H9 (cell line): ENCODE measurements around the gene XRN2. TPM values are rescaled to one million over a fixed set of nuclear protein-coding genes. Genes with fewer than 3 reads are reported as not detected.

ENCODE experiments used
- DNase-seq: peaks from one replicate; pipeline ENCODE4 v3.0.0-alpha.2; 2017
- H2AFZ ChIP-seq: one replicate; pipeline ENCODE4 v1.6.1; 2013; ENCODE audit warnings: mild to moderate bottlenecking, low read length, control low read depth, moderate library complexity
- H2AK5ac ChIP-seq: 2 replicates; pipeline ENCODE4 v1.6.1; 2013; ENCODE audit warnings: low read length, control low read depth, mixed read lengths; ENCODE audit not compliant: insufficient read length
- H2BK120ac ChIP-seq: one replicate; pipeline ENCODE4 v1.6.1; 2013; ENCODE audit warnings: low read depth, mild to moderate bottlenecking, low read length, control low read depth, inconsistent platforms; ENCODE audit not compliant: poor library complexity, severe bottlenecking
- H2BK12ac ChIP-seq: 2 replicates; pipeline ENCODE4 v1.6.1; 2013; ENCODE audit warnings: low read length, control low read depth, mixed read lengths, low read depth; ENCODE audit not compliant: insufficient read length
- H2BK15ac ChIP-seq: 2 replicates; pipeline ENCODE4 v1.6.1; 2013; ENCODE audit warnings: low read depth, low read length, control low read depth
- H2BK20ac ChIP-seq: one replicate; pipeline ENCODE4 v1.6.1; 2013; ENCODE audit warnings: low read depth, mild to moderate bottlenecking, low read length, control low read depth, inconsistent platforms; ENCODE audit not compliant: poor library complexity, severe bottlenecking
- H2BK5ac ChIP-seq: 2 replicates; pipeline ENCODE4 v1.6.1; 2013; ENCODE audit warnings: low read length, control low read depth, mixed read lengths; ENCODE audit not compliant: insufficient read length
- H3K14ac ChIP-seq: 2 replicates; pipeline ENCODE4 v1.6.1; 2013; ENCODE audit warnings: low read length, control low read depth; ENCODE audit not compliant: insufficient read depth
- H3K18ac ChIP-seq: 2 replicates; pipeline ENCODE4 v1.6.1; 2013; ENCODE audit warnings: low read depth, mild to moderate bottlenecking, mixed read lengths, low read length, control low read depth; ENCODE audit not compliant: insufficient read length
- H3K23ac ChIP-seq: 2 replicates; pipeline ENCODE4 v1.6.1; 2013; ENCODE audit warnings: low read length, control low read depth, mixed read lengths, low read depth; ENCODE audit not compliant: insufficient read length
- H3K23me2 ChIP-seq: 2 replicates; pipeline ENCODE4 v1.6.1; 2013; ENCODE audit warnings: low read depth, mild to moderate bottlenecking, mixed read lengths, low read length, control low read depth; ENCODE audit not compliant: insufficient read length, poor library complexity, severe bottlenecking
- H3K27ac ChIP-seq: 2 replicates; pipeline ENCODE4 v1.5.1; 2013; ENCODE audit warnings: low read length, control low read depth, mixed read lengths, low read depth; ENCODE audit not compliant: insufficient read length
- H3K27me3 ChIP-seq: 2 replicates; pipeline ENCODE4 v1.6.1; 2013; ENCODE audit warnings: low read length, control low read depth, inconsistent platforms; ENCODE audit not compliant: insufficient read depth
- H3K4ac ChIP-seq: 2 replicates; pipeline ENCODE4 v1.6.1; 2013; ENCODE audit warnings: low read depth, mild to moderate bottlenecking, control low read depth, inconsistent platforms, low read length, moderate library complexity
- H3K4me1 ChIP-seq: 2 replicates; pipeline ENCODE4 v1.6.1; 2013; ENCODE audit warnings: low read length, control low read depth, inconsistent platforms; ENCODE audit not compliant: insufficient read depth
- H3K4me2 ChIP-seq: 2 replicates; pipeline ENCODE4 v1.6.1; 2013; ENCODE audit warnings: low read length, control low read depth, mixed read lengths; ENCODE audit not compliant: insufficient read length, insufficient read depth
- H3K56ac ChIP-seq: 2 replicates; pipeline ENCODE4 v1.6.1; 2013; ENCODE audit warnings: low read depth, mild to moderate bottlenecking, mixed read lengths, low read length, control low read depth; ENCODE audit not compliant: insufficient read length
- H3K79me1 ChIP-seq: 2 replicates; pipeline ENCODE4 v1.6.1; 2013; ENCODE audit warnings: low read depth, mild to moderate bottlenecking, moderate library complexity, low read length, control low read depth, inconsistent platforms; ENCODE audit not compliant: insufficient read depth, poor library complexity, severe bottlenecking
- H3K79me2 ChIP-seq: 2 replicates; pipeline ENCODE4 v1.6.1; 2013; ENCODE audit warnings: low read length, control low read depth, inconsistent platforms; ENCODE audit not compliant: insufficient read depth
- H3K9ac ChIP-seq: 2 replicates; pipeline ENCODE4 v1.6.1; 2013; ENCODE audit warnings: low read length, control low read depth, mixed read lengths; ENCODE audit not compliant: insufficient read length; ENCODE audit errors: extremely low read depth
- H3K9me3 ChIP-seq: one replicate; pipeline ENCODE4 v1.6.1; 2013; ENCODE audit warnings: low read depth, low read length, inconsistent platforms; ENCODE audit not compliant: control insufficient read depth
- H3T11ph ChIP-seq: one replicate; pipeline ENCODE4 v1.6.1; 2013; ENCODE audit warnings: mild to moderate bottlenecking, low read length, control low read depth, inconsistent platforms
- H4K20me1 ChIP-seq: one replicate; pipeline ENCODE4 v1.6.1; 2013; ENCODE audit not compliant: control insufficient read depth, insufficient read length, insufficient read depth
- H4K5ac ChIP-seq: 2 replicates; pipeline ENCODE4 v1.6.1; 2013; ENCODE audit warnings: low read depth, mild to moderate bottlenecking, mixed read lengths, low read length, control low read depth; ENCODE audit not compliant: insufficient read length
- H4K8ac ChIP-seq: replicated peaks from 2 replicates; pipeline ENCODE4 v1.6.1; 2013; ENCODE audit warnings: low read length, control low read depth, mixed read lengths, low read depth; ENCODE audit not compliant: insufficient read length
- H4K91ac ChIP-seq: 2 replicates; pipeline ENCODE4 v1.6.1; 2013; ENCODE audit warnings: low read depth, mild to moderate bottlenecking, moderate library complexity, mixed read lengths, low read length, control low read depth; ENCODE audit not compliant: insufficient read length
- H3K27ac Mint-ChIP-seq, 3 experiments: 2 replicates in 2 of 3; 3 replicates in 1 of 3; pipeline ENCODE4 v1.8.0; 2020 to 2021; ENCODE audit warnings: mixed read lengths in 3 of 3, mild to moderate bottlenecking in 1 of 3, moderate library complexity in 1 of 3
- H3K27me3 Mint-ChIP-seq: 2 replicates; pipeline ENCODE4 v1.8.0; 2021; ENCODE audit warnings: low read depth, mild to moderate bottlenecking, moderate library complexity, mixed read lengths
- H3K36me3 Mint-ChIP-seq, 3 experiments: 2 replicates in 2 of 3; 3 replicates in 1 of 3; pipeline ENCODE4 v1.8.0; 2020 to 2021; ENCODE audit warnings: low read depth in 3 of 3, mixed read lengths in 3 of 3; ENCODE audit not compliant: insufficient read depth in 1 of 3
- H3K4me1 Mint-ChIP-seq, 2 experiments: 2 replicates each; pipeline ENCODE4 v1.8.0; 2020; ENCODE audit warnings: mixed read lengths in 2 of 2
- H3K4me3 Mint-ChIP-seq, 2 experiments: 2 replicates in 1 of 2; 3 replicates in 1 of 2; pipeline ENCODE4 v1.8.0; 2020 to 2021; ENCODE audit warnings: mild to moderate bottlenecking in 2 of 2, mixed read lengths in 2 of 2, moderate library complexity in 1 of 2
- H3K9me3 Mint-ChIP-seq, 2 experiments: 2 replicates in 1 of 2; 3 replicates in 1 of 2; pipeline ENCODE4 v1.8.0; 2020; ENCODE audit warnings: mild to moderate bottlenecking in 2 of 2, mixed read lengths in 2 of 2, moderate library complexity in 1 of 2
- WGBS: extraction: QIAGEN DNeasy Blood & Tissue Kit; methylation state at CpG from one replicate; pipeline ENCODE4 v1.1.7; 2013; ENCODE audit warnings: missing lambda C conversion rate, low lambda C conversion rate, mixed read lengths; ENCODE audit not compliant: insufficient read length; ENCODE audit errors: extremely low coverage; 5-methylcytosine and 5-hydroxymethylcytosine counted together
- total RNA-seq: library from RNA; stranded (reverse); gene quantifications from 2 replicates; pipeline ENCODE4 v1.2.1, GENCODE V29; 2021
- TF ChIP-seq, protein P1 (sequence below): fragments of 200-600 bp; sonication (generic); conservative IDR thresholded peaks from 3 replicates; pipeline ENCODE4 v1.8.0; 2021; ENCODE audit warnings: antibody characterized with exemption, mild to moderate bottlenecking

The XRN2 gene
- total RNA-seq, 1 experiment from 2014 or later, result 96.7 TPM

DNA sequence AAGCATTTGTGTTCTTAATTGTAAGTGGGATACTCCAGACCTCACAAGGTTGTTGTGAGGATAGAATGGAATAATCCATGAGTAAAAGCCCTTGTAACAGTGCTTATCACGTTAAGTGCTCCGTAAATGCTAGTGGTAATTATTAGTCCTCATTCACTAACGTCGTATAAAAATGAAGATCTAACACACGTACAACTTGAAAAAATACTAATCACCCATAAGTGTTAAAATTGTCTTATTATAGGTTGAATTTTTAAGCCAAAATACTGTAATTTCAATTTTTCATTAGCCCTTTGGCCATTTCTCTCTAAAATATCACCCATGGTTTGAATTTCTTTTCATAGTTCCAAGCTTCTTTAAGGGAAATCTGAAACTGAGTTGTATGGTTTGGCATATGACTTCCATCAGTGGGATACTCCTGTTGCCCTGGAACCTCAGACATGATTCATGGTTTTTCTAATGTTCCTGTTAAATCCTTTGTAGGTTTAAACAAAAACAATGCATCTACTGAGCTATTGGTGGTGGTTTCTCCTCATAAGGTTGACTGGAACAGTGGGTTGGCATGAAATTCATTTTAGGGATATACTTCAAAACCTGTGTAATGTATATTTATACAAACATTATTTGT lies 19.1 kb downstream of the XRN2 start:
- Histone ChIP-seq H3T11ph (no peak overlapping the region), H3K18ac (no peak overlapping the region), H2BK12ac (no peak overlapping the region), H4K91ac (no peak overlapping the region), H3K56ac (no peak overlapping the region), H3K27ac (no peak overlapping the region), H4K5ac (no peak overlapping the region), H3K23ac (no peak overlapping the region), H4K20me1 (no peaks in the 10 kb centered on the region), H3K9me3 (no peaks in the 10 kb centered on the region), H3K14ac (no peak overlapping the region), H3K4ac (no peak overlapping the region), H2BK5ac (no peak overlapping the region), H2AFZ (no peak overlapping the region), H2BK15ac (no peak overlapping the region), H3K9ac (no peak overlapping the region), H2AK5ac (no peak overlapping the region), H3K27me3 (no peaks in the 10 kb centered on the region), H3K23me2 (no peaks in the 10 kb centered on the region), H2BK120ac (no peak overlapping the region), H3K4me1 (peaks cover 11% of the 10 kb centered on the region; the same call in 1 of the 2 replicates), H2BK20ac (no peak overlapping the region), H3K79me1 (no peaks in the 10 kb centered on the region), H4K8ac (no peak overlapping the region), H3K79me2 (peaks cover 70% of the 10 kb centered on the region), H3K4me2 (no peak overlapping the region)
- TF ChIP-seq, protein P1, sequence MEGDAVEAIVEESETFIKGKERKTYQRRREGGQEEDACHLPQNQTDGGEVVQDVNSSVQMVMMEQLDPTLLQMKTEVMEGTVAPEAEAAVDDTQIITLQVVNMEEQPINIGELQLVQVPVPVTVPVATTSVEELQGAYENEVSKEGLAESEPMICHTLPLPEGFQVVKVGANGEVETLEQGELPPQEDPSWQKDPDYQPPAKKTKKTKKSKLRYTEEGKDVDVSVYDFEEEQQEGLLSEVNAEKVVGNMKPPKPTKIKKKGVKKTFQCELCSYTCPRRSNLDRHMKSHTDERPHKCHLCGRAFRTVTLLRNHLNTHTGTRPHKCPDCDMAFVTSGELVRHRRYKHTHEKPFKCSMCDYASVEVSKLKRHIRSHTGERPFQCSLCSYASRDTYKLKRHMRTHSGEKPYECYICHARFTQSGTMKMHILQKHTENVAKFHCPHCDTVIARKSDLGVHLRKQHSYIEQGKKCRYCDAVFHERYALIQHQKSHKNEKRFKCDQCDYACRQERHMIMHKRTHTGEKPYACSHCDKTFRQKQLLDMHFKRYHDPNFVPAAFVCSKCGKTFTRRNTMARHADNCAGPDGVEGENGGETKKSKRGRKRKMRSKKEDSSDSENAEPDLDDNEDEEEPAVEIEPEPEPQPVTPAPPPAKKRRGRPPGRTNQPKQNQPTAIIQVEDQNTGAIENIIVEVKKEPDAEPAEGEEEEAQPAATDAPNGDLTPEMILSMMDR, result no peak
- Mint-ChIP-seq H3K27ac (no peak overlapping the region), H3K27me3 (no peaks in the 10 kb centered on the region), H3K4me3 (no peak overlapping the region), H3K4me1 (peaks cover 46% of the 10 kb centered on the region in 2 experiments), H3K9me3 (peaks cover 0 to 13% of the 10 kb centered on the region in 2 experiments; a peak in 4 of 5 replicates), H3K36me3 (peaks cover 2 to 13% (median 6%) of the 10 kb centered on the region in 3 experiments; a peak in 4 of 7 replicates)
- no CpG with 5 or more reads among the region's 5 CpGs for WGBS
- DNase-seq, result no peak
